WTC11 (cell line): ENCODE results near the gene ALAS1. TPM values are rescaled to one million over a fixed set of nuclear protein-coding genes. Genes with fewer than 3 reads are reported as not detected.

ENCODE experiments used
- ATAC-seq: fragments of 200-7000 bp; cut with Tn5 transposase; 2 replicates; pipeline ENCODE4 v1.10.0; 2021; ENCODE audit warnings: mild to moderate bottlenecking, moderate library complexity
- CTCF ChIA-PET: fragments of 300-600 bp; sonication (Branson Sonifier 250); formaldehyde crosslinking; loops from one replicate; lab custom pipeline; 2021; ENCODE audit warnings: antibody characterized with exemption; lab: Charles Lee
- POLR2A ChIA-PET: fragments of 350-600 bp; sonication (Branson Sonifier 250); formaldehyde crosslinking; loops from one replicate; lab custom pipeline; 2021; ENCODE audit warnings: antibody characterized with exemption; lab: Charles Lee
- DNase-seq: peaks from one replicate; pipeline ENCODE4 v3.0.0; 2021; ENCODE audit warnings: low spot score
- H3K27ac Mint-ChIP-seq: 2 replicates; pipeline ENCODE4 v1.8.0; 2021; ENCODE audit warnings: mixed read lengths
- H3K27me3 Mint-ChIP-seq: 2 replicates; pipeline ENCODE4 v1.8.0; 2021; ENCODE audit warnings: low read depth, mild to moderate bottlenecking, moderate library complexity, mixed read lengths
- H3K36me3 Mint-ChIP-seq: 2 replicates; pipeline ENCODE4 v1.8.0; 2021; ENCODE audit warnings: mixed read lengths
- H3K4me1 Mint-ChIP-seq: 2 replicates; pipeline ENCODE4 v1.8.0; 2022; ENCODE audit warnings: mixed read lengths
- H3K4me3 Mint-ChIP-seq: 2 replicates; pipeline ENCODE4 v1.8.0; 2021; ENCODE audit warnings: mild to moderate bottlenecking, moderate library complexity, mixed read lengths
- H3K9me3 Mint-ChIP-seq: 2 replicates; pipeline ENCODE4 v1.8.0; 2021; ENCODE audit warnings: mixed read lengths
- ESRRA ChIP-seq: sonication (generic); formaldehyde crosslinking; IDR thresholded peaks from 2 replicates; pipeline ENCODE4 v1.8.1; 2022; ENCODE audit warnings: mild to moderate bottlenecking, missing genetic modification reagents, borderline replicate concordance
- FOXJ3 ChIP-seq: sonication (generic); formaldehyde crosslinking; IDR thresholded peaks from 2 replicates; pipeline ENCODE4 v1.9.0; 2021; ENCODE audit warnings: missing genetic modification reagents, mild to moderate bottlenecking, borderline replicate concordance
- FOXP1 ChIP-seq: sonication (generic); formaldehyde crosslinking; IDR thresholded peaks from 2 replicates; pipeline ENCODE4 v1.8.0; 2022; ENCODE audit warnings: missing genetic modification reagents, mild to moderate bottlenecking, moderate library complexity, borderline replicate concordance
- GABPB1 ChIP-seq: sonication (generic); formaldehyde crosslinking; IDR thresholded peaks from 2 replicates; pipeline ENCODE4 v1.8.1; 2023; ENCODE audit warnings: mild to moderate bottlenecking, missing genetic modification reagents
- GTF2I ChIP-seq: fragments of 250-450 bp; sonication (Bioruptor Pico); conservative IDR thresholded peaks from 2 replicates; pipeline ENCODE4 v1.4.0; 2021; ENCODE audit warnings: mild to moderate bottlenecking
- NFE2L1 ChIP-seq: sonication (generic); formaldehyde crosslinking; IDR thresholded peaks from 2 replicates; pipeline ENCODE4 v1.8.1; 2023; ENCODE audit warnings: missing genetic modification reagents
- OVOL2 ChIP-seq: fragments of 250-450 bp; sonication (Bioruptor Pico); IDR thresholded peaks from 2 replicates; pipeline ENCODE4 v1.9.0; 2021; ENCODE audit warnings: mild to moderate bottlenecking, borderline replicate concordance
- RORB ChIP-seq: fragments of 250-450 bp; sonication (Bioruptor Pico); IDR thresholded peaks from 2 replicates; pipeline ENCODE4 v1.9.0; 2021; ENCODE audit warnings: mild to moderate bottlenecking
- SMAD3 ChIP-seq: sonication (generic); formaldehyde crosslinking; IDR thresholded peaks from 2 replicates; pipeline ENCODE4 v1.8.0; 2022; ENCODE audit warnings: missing genetic modification reagents, mild to moderate bottlenecking, borderline replicate concordance
- TP53 ChIP-seq: sonication (generic); formaldehyde crosslinking; IDR thresholded peaks from 2 replicates; pipeline ENCODE4 v1.8.1; 2023; ENCODE audit warnings: mild to moderate bottlenecking, missing genetic modification reagents
- ZNF138 ChIP-seq: sonication (generic); formaldehyde crosslinking; conservative IDR thresholded peaks from 2 replicates; pipeline ENCODE4 v1.8.1; 2022; ENCODE audit warnings: mild to moderate bottlenecking, moderate library complexity, missing genetic modification reagents
- ZNF423 ChIP-seq: fragments of 250-450 bp; sonication (Bioruptor Pico); IDR thresholded peaks from 2 replicates; pipeline ENCODE4 v2.1.2; 2022; ENCODE audit warnings: mild to moderate bottlenecking, moderate library complexity
- ZNF671 ChIP-seq: fragments of 250-450 bp; sonication (Bioruptor Pico); IDR thresholded peaks from 2 replicates; pipeline ENCODE4 v1.8.0; 2021; ENCODE audit warnings: mild to moderate bottlenecking
- total RNA-seq: library from RNA; stranded (reverse); gene quantifications from 3 replicates; pipeline ENCODE4 v1.2.3, GENCODE V29; 2021
- TF ChIP-seq, protein P1 (sequence below): sonication (generic); formaldehyde crosslinking; IDR thresholded peaks from 2 replicates; pipeline ENCODE4 v1.8.0; 2022; ENCODE audit warnings: mild to moderate bottlenecking, missing genetic modification reagents
- TF ChIP-seq, protein P2 (sequence below): fragments of 250-450 bp; sonication (Bioruptor Pico); IDR thresholded peaks from 2 replicates; pipeline ENCODE4 v1.9.0; 2021; ENCODE audit warnings: mild to moderate bottlenecking
- TF ChIP-seq, protein P3 (sequence below): sonication (generic); formaldehyde crosslinking; IDR thresholded peaks from 2 replicates; pipeline ENCODE4 v1.8.0; 2022; ENCODE audit warnings: mild to moderate bottlenecking, missing genetic modification reagents
- TF ChIP-seq, protein P4 (sequence below): sonication (generic); formaldehyde crosslinking; IDR thresholded peaks from 2 replicates; pipeline ENCODE4 v1.8.1; 2023; ENCODE audit warnings: mild to moderate bottlenecking, moderate library complexity, missing genetic modification reagents
- TF ChIP-seq, protein P5 (sequence below): sonication (generic); formaldehyde crosslinking; IDR thresholded peaks from 2 replicates; pipeline ENCODE4 v1.8.1; 2022; ENCODE audit warnings: mild to moderate bottlenecking, missing genetic modification reagents, moderate library complexity, borderline replicate concordance
- TF ChIP-seq, protein P6 (sequence below): sonication (generic); formaldehyde crosslinking; IDR thresholded peaks from 2 replicates; pipeline ENCODE4 v1.8.1; 2023; ENCODE audit warnings: mild to moderate bottlenecking, missing genetic modification reagents, moderate library complexity

ALAS1 gene
- total RNA-seq, 1 experiment from 2014 or later, result 39.1 TPM

DNA sequence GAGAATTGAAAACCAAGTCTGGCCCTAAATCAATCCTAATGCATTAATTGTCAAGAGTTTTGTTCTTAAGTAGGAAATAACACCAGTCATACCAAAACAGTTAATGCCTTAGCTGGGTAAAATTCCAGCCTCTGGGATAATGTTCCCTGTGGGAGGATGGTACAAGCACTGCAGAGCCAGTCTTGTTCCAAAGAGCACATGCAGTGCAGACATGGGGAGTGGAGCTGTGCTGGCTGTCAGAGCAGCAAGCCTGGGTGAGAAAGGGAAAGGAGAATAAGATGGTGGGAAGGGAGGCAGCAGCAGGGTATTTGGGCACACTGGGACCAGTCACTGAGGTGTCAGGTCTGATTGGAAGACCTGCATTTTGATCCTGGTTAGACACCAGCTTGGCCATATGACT is 12.1 kb downstream of the ALAS1 start:
- no peaks in the 10 kb centered on the region for H3K4me1 Mint-ChIP-seq
- H3K27me3 Mint-ChIP-seq, result no peaks in the 10 kb centered on the region
- no peaks in the 10 kb centered on the region for H3K9me3 Mint-ChIP-seq
- H3K27ac Mint-ChIP-seq, result no peak overlapping the region
- no peak overlapping the region for H3K4me3 Mint-ChIP-seq
- CTCF ChIA-PET, result interaction anchor here (0.5 to 3.4 kb wide), 2 partner anchors 10 to 123 kb away, joined by 3 to 21 read pairs; no protein-coding TSS in a partner anchor
- peaks cover 94% of the 10 kb centered on the region for H3K36me3 Mint-ChIP-seq
- DNase-seq, result no peak
- POLR2A ChIA-PET, result no interaction called here
- no peak for ATAC-seq
- no peak for TF ChIP-seq NFE2L1 (CRISPR knock-in tag)
- no peak for TF ChIP-seq FOXP1 (CRISPR knock-in tag)
- TF ChIP-seq ZNF138 (CRISPR knock-in tag), result no peak
- TF ChIP-seq, protein P1, sequence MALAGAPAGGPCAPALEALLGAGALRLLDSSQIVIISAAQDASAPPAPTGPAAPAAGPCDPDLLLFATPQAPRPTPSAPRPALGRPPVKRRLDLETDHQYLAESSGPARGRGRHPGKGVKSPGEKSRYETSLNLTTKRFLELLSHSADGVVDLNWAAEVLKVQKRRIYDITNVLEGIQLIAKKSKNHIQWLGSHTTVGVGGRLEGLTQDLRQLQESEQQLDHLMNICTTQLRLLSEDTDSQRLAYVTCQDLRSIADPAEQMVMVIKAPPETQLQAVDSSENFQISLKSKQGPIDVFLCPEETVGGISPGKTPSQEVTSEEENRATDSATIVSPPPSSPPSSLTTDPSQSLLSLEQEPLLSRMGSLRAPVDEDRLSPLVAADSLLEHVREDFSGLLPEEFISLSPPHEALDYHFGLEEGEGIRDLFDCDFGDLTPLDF (CRISPR knock-in tag), result no peak
- TF ChIP-seq ZNF671 (CRISPR knock-in tag), result no peak
- TF ChIP-seq, protein P2, sequence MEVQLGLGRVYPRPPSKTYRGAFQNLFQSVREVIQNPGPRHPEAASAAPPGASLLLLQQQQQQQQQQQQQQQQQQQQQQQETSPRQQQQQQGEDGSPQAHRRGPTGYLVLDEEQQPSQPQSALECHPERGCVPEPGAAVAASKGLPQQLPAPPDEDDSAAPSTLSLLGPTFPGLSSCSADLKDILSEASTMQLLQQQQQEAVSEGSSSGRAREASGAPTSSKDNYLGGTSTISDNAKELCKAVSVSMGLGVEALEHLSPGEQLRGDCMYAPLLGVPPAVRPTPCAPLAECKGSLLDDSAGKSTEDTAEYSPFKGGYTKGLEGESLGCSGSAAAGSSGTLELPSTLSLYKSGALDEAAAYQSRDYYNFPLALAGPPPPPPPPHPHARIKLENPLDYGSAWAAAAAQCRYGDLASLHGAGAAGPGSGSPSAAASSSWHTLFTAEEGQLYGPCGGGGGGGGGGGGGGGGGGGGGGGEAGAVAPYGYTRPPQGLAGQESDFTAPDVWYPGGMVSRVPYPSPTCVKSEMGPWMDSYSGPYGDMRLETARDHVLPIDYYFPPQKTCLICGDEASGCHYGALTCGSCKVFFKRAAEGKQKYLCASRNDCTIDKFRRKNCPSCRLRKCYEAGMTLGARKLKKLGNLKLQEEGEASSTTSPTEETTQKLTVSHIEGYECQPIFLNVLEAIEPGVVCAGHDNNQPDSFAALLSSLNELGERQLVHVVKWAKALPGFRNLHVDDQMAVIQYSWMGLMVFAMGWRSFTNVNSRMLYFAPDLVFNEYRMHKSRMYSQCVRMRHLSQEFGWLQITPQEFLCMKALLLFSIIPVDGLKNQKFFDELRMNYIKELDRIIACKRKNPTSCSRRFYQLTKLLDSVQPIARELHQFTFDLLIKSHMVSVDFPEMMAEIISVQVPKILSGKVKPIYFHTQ (CRISPR knock-in tag), result no peak
- TF ChIP-seq TP53 (CRISPR knock-in tag), result no peak
- TF ChIP-seq, all 79 proteins: peak for 0

DNA sequence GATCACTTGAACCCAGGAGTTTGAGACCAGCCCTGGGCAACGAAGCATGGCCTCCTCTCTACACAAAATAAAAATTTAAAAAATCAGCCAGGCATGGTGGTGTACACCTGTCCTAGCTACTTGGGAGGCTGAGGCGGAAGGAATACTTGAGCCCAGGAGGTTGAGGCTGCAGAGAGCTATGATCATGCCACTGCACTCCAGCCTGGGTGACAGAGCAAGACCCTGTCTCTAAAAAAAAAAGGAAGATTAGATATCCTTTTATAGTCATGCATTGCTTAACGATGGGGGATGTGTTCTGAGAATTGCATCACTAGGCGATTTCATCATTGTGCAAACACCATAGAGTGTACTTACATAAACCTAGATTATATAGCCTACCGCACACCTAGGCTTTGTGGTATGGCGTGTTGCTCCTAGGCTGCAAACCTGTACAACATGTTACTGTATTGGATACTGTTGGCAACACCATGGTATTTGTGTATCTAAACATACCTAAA is 12.6 kb downstream of the ALAS1 start:
- no peak overlapping the region for H3K4me3 Mint-ChIP-seq
- H3K36me3 Mint-ChIP-seq, result peaks cover 94% of the 10 kb centered on the region
- ATAC-seq (no peak), DNase-seq (no peak)
- POLR2A ChIA-PET, result no interaction called here
- CTCF ChIA-PET, result interaction anchor here (3.4 kb wide), 1 partner anchor 10 kb away, joined by 21 read pairs; no protein-coding TSS in a partner anchor
- H3K27ac Mint-ChIP-seq, result no peak overlapping the region
- no peaks in the 10 kb centered on the region for H3K27me3 Mint-ChIP-seq
- no peaks in the 10 kb centered on the region for H3K4me1 Mint-ChIP-seq
- TF ChIP-seq GABPB1 (CRISPR knock-in tag), result peak; percentile 99
- no peak for TF ChIP-seq ZNF423
- no peaks in the 10 kb centered on the region for H3K9me3 Mint-ChIP-seq

DNA sequence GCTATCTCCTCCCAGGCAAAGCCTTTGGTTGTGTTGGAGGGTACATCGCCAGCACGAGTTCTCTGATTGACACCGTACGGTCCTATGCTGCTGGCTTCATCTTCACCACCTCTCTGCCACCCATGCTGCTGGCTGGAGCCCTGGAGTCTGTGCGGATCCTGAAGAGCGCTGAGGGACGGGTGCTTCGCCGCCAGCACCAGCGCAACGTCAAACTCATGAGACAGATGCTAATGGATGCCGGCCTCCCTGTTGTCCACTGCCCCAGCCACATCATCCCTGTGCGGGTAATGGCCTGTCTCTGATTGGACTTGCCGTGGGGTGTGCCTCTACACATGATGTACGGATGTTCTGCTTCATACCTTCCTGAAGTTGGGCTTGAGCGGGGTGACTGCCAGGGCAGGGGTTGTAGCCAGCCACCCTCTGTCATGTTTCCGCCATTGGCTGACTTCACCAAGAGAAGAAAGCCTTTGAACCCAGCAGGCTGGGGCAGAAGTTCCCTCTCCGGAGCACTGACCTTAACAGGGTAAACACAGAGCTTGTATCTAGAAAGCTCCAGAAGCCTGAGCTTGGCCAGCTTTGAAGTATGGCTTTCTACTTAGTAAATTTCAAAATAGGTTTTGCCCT is 13.4 kb downstream of the ALAS1 start:
- H3K4me3 Mint-ChIP-seq, result no peak overlapping the region
- no peaks in the 10 kb centered on the region for H3K4me1 Mint-ChIP-seq
- no peaks in the 10 kb centered on the region for H3K27me3 Mint-ChIP-seq
- ChIA-PET POLR2A (no interaction called here), CTCF (interaction anchor here (0.9 to 1.0 kb wide), 2 partner anchors 9 to 196 kb away, joined by 4 read pairs; no protein-coding TSS in a partner anchor)
- no peak overlapping the region for H3K27ac Mint-ChIP-seq
- DNase-seq (no peak), ATAC-seq (no peak)
- no peak for TF ChIP-seq GTF2I (CRISPR knock-in tag)
- no peaks in the 10 kb centered on the region for H3K9me3 Mint-ChIP-seq
- H3K36me3 Mint-ChIP-seq, result peaks cover 87% of the 10 kb centered on the region

DNA sequence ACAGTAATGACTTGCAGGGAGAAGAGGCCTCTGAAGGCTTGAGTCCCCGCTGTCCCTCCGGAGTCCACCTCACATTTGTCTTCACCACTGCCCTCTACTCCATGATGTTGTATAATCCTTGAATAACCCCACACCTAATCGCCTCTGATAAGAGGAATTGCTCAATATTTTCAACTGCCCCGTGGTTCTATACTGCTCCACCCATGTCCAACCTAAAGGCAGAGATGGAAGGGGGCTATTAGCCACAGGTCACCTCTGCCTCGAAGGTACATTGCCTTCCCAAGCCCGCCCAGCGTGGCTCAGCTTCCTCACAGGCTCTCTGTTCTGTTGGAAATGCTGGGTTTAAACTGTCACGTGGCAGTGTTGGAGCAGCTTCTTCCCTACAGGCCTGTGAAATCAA is 15.0 kb downstream of the ALAS1 start:
- Mint-ChIP-seq H3K27ac (no peak overlapping the region), H3K27me3 (no peaks in the 10 kb centered on the region), H3K9me3 (no peaks in the 10 kb centered on the region), H3K4me1 (no peaks in the 10 kb centered on the region), H3K4me3 (no peak overlapping the region), H3K36me3 (peaks cover 75% of the 10 kb centered on the region)
- ChIA-PET CTCF (no interaction called here), POLR2A (no interaction called here)
- DNase-seq (no peak), ATAC-seq (no peak)
- TF ChIP-seq, protein P3, sequence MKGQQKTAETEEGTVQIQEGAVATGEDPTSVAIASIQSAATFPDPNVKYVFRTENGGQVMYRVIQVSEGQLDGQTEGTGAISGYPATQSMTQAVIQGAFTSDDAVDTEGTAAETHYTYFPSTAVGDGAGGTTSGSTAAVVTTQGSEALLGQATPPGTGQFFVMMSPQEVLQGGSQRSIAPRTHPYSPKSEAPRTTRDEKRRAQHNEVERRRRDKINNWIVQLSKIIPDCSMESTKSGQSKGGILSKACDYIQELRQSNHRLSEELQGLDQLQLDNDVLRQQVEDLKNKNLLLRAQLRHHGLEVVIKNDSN (CRISPR knock-in tag), result no peak
- TF ChIP-seq ESRRA (CRISPR knock-in tag), result no peak
- no peak for TF ChIP-seq RORB (CRISPR knock-in tag)
- TF ChIP-seq, protein P4, sequence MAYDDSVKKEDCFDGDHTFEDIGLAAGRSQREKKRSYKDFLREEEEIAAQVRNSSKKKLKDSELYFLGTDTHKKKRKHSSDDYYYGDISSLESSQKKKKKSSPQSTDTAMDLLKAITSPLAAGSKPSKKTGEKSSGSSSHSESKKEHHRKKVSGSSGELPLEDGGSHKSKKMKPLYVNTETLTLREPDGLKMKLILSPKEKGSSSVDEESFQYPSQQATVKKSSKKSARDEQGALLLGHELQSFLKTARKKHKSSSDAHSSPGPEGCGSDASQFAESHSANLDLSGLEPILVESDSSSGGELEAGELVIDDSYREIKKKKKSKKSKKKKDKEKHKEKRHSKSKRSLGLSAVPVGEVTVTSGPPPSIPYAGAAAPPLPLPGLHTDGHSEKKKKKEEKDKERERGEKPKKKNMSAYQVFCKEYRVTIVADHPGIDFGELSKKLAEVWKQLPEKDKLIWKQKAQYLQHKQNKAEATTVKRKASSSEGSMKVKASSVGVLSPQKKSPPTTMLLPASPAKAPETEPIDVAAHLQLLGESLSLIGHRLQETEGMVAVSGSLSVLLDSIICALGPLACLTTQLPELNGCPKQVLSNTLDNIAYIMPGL, result no peak
- no peak for TF ChIP-seq FOXJ3 (CRISPR knock-in tag)
- no peak for TF ChIP-seq OVOL2 (CRISPR knock-in tag)
- TF ChIP-seq SMAD3 (CRISPR knock-in tag), result no peak
- TF ChIP-seq, protein P5, sequence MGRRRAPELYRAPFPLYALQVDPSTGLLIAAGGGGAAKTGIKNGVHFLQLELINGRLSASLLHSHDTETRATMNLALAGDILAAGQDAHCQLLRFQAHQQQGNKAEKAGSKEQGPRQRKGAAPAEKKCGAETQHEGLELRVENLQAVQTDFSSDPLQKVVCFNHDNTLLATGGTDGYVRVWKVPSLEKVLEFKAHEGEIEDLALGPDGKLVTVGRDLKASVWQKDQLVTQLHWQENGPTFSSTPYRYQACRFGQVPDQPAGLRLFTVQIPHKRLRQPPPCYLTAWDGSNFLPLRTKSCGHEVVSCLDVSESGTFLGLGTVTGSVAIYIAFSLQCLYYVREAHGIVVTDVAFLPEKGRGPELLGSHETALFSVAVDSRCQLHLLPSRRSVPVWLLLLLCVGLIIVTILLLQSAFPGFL (CRISPR knock-in tag), result no peak
- TF ChIP-seq, protein P6, sequence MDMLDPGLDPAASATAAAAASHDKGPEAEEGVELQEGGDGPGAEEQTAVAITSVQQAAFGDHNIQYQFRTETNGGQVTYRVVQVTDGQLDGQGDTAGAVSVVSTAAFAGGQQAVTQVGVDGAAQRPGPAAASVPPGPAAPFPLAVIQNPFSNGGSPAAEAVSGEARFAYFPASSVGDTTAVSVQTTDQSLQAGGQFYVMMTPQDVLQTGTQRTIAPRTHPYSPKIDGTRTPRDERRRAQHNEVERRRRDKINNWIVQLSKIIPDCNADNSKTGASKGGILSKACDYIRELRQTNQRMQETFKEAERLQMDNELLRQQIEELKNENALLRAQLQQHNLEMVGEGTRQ (CRISPR knock-in tag), result no peak
- TF ChIP-seq GABPB1 (CRISPR knock-in tag), result no peak
